NCI-H460 (cell line): ENCODE measurements around the gene TMEM51. TPM values are rescaled to one million over a fixed set of nuclear protein-coding genes. Genes with fewer than 3 reads are reported as not detected.
"Not testable (repeated sequence)": the region's sequence is repeated elsewhere in the genome, so short reads cannot be mapped to it uniquely, and the experiment has no call there.

Experiments
- DNase-seq: peaks from one replicate; pipeline ENCODE4 v3.0.0-alpha.2; 2016; ENCODE audit warnings: low read depth; ENCODE audit errors: extremely low read depth
- total RNA-seq: library from RNA; depleted of rRNA; stranded (reverse); fragments of >200 nt; shearing (Covaris generic); gene quantifications from 2 replicates; pipeline ENCODE4 v1.2.3, GENCODE V29; 2014

The TMEM51 gene
- total RNA-seq, 1 experiment from 2014 or later: 6.3 TPM

GRCh38 chr1:15175324-15176094 lies 22.0 kb downstream of the TMEM51 start:
- DNase-seq: not testable (repeated sequence)

GRCh38 chr1:15176120-15176519 lies 22.6 kb downstream of the TMEM51 start:
- DNase-seq: no peak

- DNase-seq: no peak
These were observed 23.5 kb downstream of the TMEM51 start for GRCh38 chr1:15176898-15177665.

GRCh38 chr1:15177710-15178166 lies 24.2 kb downstream of the TMEM51 start:
- DNase-seq: no peak

- DNase-seq: peak; percentile 20
These were observed 25.3 kb downstream of the TMEM51 start for GRCh38 chr1:15178571-15179484.

GRCh38 chr1:15179485-15179883 lies 25.9 kb downstream of the TMEM51 start:
- no peak for DNase-seq

GRCh38 chr1:15180189-15180588 lies 26.6 kb downstream of the TMEM51 start:
- DNase-seq: no peak

GRCh38 chr1:15180945-15181523 lies 27.5 kb downstream of the TMEM51 start:
- no peak for DNase-seq

GRCh38 chr1:15181564-15181963 lies 28.0 kb downstream of the TMEM51 start:
- no peak for DNase-seq

GRCh38 chr1:15184436-15185241 lies 31.1 kb downstream of the TMEM51 start:
- DNase-seq: no peak

- DNase-seq: no peak
These were observed 32.1 kb downstream of the TMEM51 start for GRCh38 chr1:15185617-15186016.

GRCh38 chr1:15186073-15186845 lies 32.7 kb downstream of the TMEM51 start:
- no peak for DNase-seq

- DNase-seq: no peak
These were observed 33.3 kb downstream of the TMEM51 start for GRCh38 chr1:15186846-15187151.

GRCh38 chr1:15187175-15188129 lies 33.9 kb downstream of the TMEM51 start:
- no peak for DNase-seq

GRCh38 chr1:15188130-15188524 lies 34.6 kb downstream of the TMEM51 start:
- DNase-seq: no peak

- no peak for DNase-seq
These were observed 35.1 kb downstream of the TMEM51 start for GRCh38 chr1:15188678-15189077.

- no peak for DNase-seq
These were observed 36.3 kb downstream of the TMEM51 start for GRCh38 chr1:15189692-15190370.
